Effector memory CD4-positive, alpha-beta T cell (primary cell): ENCODE results near the gene DNASE1.

Experiments
- DNase-seq, 3 donors: peaks; one replicate each; pipeline ENCODE4 v3.0.0-alpha.2; 2020
- H3K27ac ChIP-seq: 2 replicates; pipeline ENCODE4 v1.7.0; 2013; ENCODE audit warnings: mild to moderate bottlenecking, low read length, moderate library complexity; ENCODE audit not compliant: insufficient read depth, poor library complexity, severe bottlenecking
- H3K27me3 ChIP-seq: replicated peaks from 2 replicates; pipeline ENCODE4 v1.7.0; 2013; ENCODE audit warnings: mild to moderate bottlenecking, low read length; ENCODE audit not compliant: insufficient read depth, control insufficient read depth, poor library complexity, severe bottlenecking
- H3K36me3 ChIP-seq: 2 replicates; pipeline ENCODE4 v1.7.0; 2013; ENCODE audit warnings: mild to moderate bottlenecking, low read length, moderate library complexity; ENCODE audit not compliant: control insufficient read depth, insufficient read depth
- H3K4me1 ChIP-seq: 2 replicates; pipeline ENCODE4 v1.7.0; 2013; ENCODE audit warnings: low read length, mild to moderate bottlenecking; ENCODE audit not compliant: control insufficient read depth, insufficient read depth, poor library complexity, severe bottlenecking
- H3K4me3 ChIP-seq: 2 replicates; pipeline ENCODE4 v1.7.0; 2013; ENCODE audit warnings: low read length, low read depth, mild to moderate bottlenecking; ENCODE audit not compliant: insufficient read depth, poor library complexity, severe bottlenecking
- H3K9me3 ChIP-seq: 2 replicates; pipeline ENCODE4 v1.7.0; 2013; ENCODE audit warnings: mild to moderate bottlenecking, low read length, moderate library complexity; ENCODE audit not compliant: control insufficient read depth

Gene DNASE1

DNA sequence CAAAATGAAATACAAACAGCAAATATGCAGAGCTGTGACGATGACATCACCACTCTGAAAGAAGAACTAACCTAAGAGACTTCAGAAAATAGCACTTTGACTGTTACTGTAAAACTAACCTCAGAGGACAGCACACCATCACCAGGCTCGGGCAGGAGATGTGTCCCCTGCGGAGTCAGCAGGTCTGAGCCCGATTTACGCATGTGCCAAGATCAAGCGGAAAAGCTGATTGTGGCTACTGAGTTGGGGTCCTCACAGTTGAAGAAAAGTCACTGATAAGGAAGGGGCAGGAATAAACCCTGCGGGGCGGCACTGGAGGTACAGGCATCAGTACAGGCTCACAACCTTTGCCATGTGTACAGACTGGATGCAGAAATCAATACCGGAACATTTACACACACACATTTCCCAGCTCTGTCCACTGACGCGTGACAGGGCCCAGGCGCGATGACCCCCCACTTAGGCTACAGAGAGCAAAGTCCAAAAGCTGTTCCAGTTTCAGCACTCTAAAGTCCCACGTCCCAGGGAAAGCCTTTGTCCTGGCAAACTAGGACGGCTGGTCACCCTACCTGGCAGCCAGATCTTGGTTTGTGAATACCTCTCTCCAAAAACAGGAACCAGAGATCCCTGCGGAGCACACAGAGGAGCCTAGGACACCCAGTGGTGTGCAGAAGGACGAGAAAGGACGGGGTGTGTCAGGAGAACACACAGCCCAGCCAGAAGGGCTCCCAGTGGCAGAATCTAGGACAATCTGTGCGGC lies 41.3 kb downstream of the DNASE1 start:
- no peak overlapping the region for H3K27ac ChIP-seq
- no peaks in the 10 kb centered on the region for H3K36me3 ChIP-seq
- no peak overlapping the region for H3K4me3 ChIP-seq
- no peak for DNase-seq
- peaks cover 3% of the 10 kb centered on the region for H3K4me1 ChIP-seq
- H3K9me3 ChIP-seq = no peaks in the 10 kb centered on the region
- no peaks in the 10 kb centered on the region for H3K27me3 ChIP-seq

GRCh38 chr16:3696425-3697218 lies 42.1 kb downstream of the DNASE1 start:
- Histone ChIP-seq H3K27me3 (no peaks in the 10 kb centered on the region), H3K4me1 (peaks cover 3% of the 10 kb centered on the region), H3K9me3 (no peaks in the 10 kb centered on the region), H3K36me3 (no peaks in the 10 kb centered on the region), H3K4me3 (no peak overlapping the region), H3K27ac (no peak overlapping the region)
- DNase-seq = no peak

DNA sequence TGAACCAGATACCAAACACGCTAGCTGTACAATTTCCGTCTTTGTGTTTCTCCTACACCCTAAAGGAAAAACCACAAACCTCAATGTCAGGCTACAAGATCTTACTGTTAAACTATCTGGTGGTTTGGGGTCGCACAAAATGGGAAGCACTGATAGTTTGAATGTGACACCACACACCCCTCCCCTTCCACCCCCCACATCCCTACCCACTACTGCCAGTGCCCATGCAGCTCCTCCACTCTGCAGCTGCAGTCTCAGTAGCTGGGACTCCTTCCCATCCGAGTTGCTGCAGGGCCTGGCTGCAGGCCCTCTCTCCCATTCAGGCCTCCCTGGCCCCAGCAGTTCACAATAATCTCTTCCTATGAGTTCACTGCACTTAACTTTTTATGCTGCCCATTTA lies 44.5 kb downstream of the DNASE1 start:
- DNase-seq = no peak

GRCh38 chr16:3701531-3701930 lies 47.0 kb downstream of the DNASE1 start:
- peaks cover 3% of the 10 kb centered on the region for H3K4me1 ChIP-seq
- H3K9me3 ChIP-seq = no peaks in the 10 kb centered on the region
- H3K27ac ChIP-seq = no peak overlapping the region
- H3K36me3 ChIP-seq = no peaks in the 10 kb centered on the region
- no peak for DNase-seq
- no peaks in the 10 kb centered on the region for H3K27me3 ChIP-seq
- no peak overlapping the region for H3K4me3 ChIP-seq

More for the DNA sequence above, 44.5 kb downstream of the DNASE1 start:
- Histone ChIP-seq H3K9me3 (no peaks in the 10 kb centered on the region), H3K27me3 (no peaks in the 10 kb centered on the region), H3K36me3 (no peaks in the 10 kb centered on the region), H3K27ac (no peak overlapping the region), H3K4me3 (no peak overlapping the region), H3K4me1 (peaks cover 3% of the 10 kb centered on the region)

DNA sequence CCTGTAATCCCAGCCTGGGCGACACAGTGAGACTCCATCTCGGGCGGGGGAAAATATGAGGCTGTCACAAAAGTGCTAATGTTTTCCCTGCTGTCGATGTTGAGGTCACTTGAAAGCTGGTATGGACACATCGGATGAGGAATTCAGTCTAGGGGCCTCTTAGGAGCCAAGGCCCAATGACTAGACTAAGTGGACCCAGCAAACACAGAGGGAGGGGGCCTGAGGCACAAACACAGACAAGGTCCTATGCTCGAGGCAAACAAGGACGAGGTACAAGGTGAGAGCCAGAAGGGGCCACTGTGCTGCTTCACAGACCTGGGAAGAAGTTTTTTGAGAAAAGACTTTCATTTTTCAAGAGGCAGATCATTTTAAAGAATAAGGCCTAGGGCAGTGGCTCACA lies 47.6 kb downstream of the DNASE1 start:
- H3K27ac ChIP-seq = no peak overlapping the region
- peaks cover 3% of the 10 kb centered on the region for H3K4me1 ChIP-seq
- no peaks in the 10 kb centered on the region for H3K36me3 ChIP-seq
- H3K27me3 ChIP-seq = no peaks in the 10 kb centered on the region
- no peaks in the 10 kb centered on the region for H3K9me3 ChIP-seq
- no peak for DNase-seq
- no peak overlapping the region for H3K4me3 ChIP-seq

DNA sequence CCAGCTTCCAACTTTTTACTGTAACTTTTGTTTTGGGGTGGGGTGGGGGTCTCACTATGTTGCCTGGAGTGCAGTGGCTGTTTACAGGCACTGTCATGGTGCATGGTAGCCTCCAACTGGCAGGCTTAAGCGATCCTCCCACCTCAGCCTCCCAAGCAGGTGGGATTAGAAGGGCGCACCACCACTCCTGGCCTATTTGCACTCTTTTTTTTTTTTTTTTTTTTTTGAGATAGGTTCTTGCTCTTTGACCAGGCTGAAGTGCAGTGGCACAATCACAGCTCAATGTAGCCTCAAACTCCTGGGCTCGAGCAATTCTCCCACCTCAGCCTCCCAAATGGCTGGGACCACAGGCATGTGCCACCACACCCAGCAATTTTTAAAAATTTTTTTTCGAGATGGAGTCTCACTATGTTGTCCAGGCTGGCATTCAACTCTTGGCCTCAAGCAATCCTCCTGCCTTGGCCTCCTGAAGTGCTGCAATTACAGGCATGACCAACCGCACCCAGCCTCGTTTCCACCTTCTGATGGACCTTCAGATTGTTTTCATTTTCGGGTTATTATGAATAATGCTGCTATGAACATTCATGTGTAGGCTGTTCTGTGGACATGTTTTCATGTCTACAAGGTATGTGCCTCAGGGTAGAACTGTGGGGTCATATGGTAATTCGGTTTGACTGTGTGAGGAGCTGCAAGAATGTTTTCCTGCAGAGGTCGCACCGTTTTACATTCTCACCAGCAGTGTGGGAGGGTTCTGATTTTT lies 51.9 kb downstream of the DNASE1 start:
- no peak for DNase-seq
- Histone ChIP-seq H3K36me3 (no peaks in the 10 kb centered on the region), H3K4me3 (no peak overlapping the region), H3K4me1 (no peaks in the 10 kb centered on the region), H3K27ac (no peak overlapping the region), H3K27me3 (no peaks in the 10 kb centered on the region), H3K9me3 (no peaks in the 10 kb centered on the region)
